Effector memory CD8-positive, alpha-beta T cell (primary cell): Measurements from ENCODE around the gene CRACR2A.

ENCODE experiments used
- ATAC-seq: fragments of 150-1000 bp; cut with Tn5 transposase; replicated peaks from 2 replicates; pipeline ENCODE4 v1.10.0; 2021; ENCODE audit warnings: mild to moderate bottlenecking, moderate library complexity
- DNase-seq, 3 experiments: peaks; one replicate each; pipeline ENCODE4 v3.0.0; 2021
- H3K27ac Mint-ChIP-seq, 2 donors: one replicate each; pipeline ENCODE4 v1.8.0; 2022; ENCODE audit warnings: mild to moderate bottlenecking in 2 of 2, mixed read lengths in 2 of 2, moderate library complexity in 2 of 2
- H3K27me3 Mint-ChIP-seq, 2 donors: one replicate each; pipeline ENCODE4 v1.8.0; 2022; ENCODE audit warnings: mixed read lengths in 2 of 2
- H3K36me3 Mint-ChIP-seq: one replicate; pipeline ENCODE4 v1.8.0; 2022; ENCODE audit warnings: mild to moderate bottlenecking, moderate library complexity, mixed read lengths; ENCODE audit not compliant: insufficient read depth
- H3K4me1 Mint-ChIP-seq, 2 donors: one replicate each; pipeline ENCODE4 v1.8.0; 2022; ENCODE audit warnings: low read depth in 2 of 2, mixed read lengths in 2 of 2
- H3K4me3 Mint-ChIP-seq, 2 donors: one replicate each; pipeline ENCODE4 v1.8.0; 2022; ENCODE audit warnings: mild to moderate bottlenecking in 2 of 2, mixed read lengths in 2 of 2, moderate library complexity in 2 of 2
- H3K9me3 Mint-ChIP-seq, 2 donors: one replicate each; pipeline ENCODE4 v1.8.0; 2022; ENCODE audit warnings: mixed read lengths in 2 of 2

CRACR2A gene

GRCh38 chr12:3620856-3621255, 132.1 kb downstream of the CRACR2A start:
- H3K27ac Mint-ChIP-seq: no peak overlapping the region
- no peaks in the 10 kb centered on the region for H3K4me1 Mint-ChIP-seq
- no peak overlapping the region for H3K4me3 Mint-ChIP-seq
- no peak for ATAC-seq
- DNase-seq: no peak
- H3K9me3 Mint-ChIP-seq: no peaks in the 10 kb centered on the region
- H3K27me3 Mint-ChIP-seq: no peaks in the 10 kb centered on the region
- peaks cover 14% of the 10 kb centered on the region for H3K36me3 Mint-ChIP-seq

DNA sequence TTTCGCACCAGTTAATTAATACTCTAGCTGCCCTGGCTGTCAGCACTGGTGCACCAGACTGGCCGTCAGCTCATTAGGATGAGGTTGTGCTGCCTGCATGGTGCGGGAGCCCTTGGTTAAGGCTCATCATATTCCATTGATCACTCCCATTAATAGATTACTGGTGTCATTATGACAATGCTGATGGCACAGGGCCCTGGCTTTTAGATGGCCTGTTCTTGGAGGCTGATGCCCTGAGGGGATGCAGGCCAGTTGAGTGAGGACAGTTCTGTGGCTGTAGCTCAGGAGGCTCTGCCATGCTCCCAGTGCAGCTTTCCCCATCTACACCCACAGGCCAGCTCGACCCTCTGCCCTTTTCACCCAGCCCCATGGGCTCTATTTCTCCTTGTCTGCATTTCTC, 135.3 kb downstream of the CRACR2A start:
- DNase-seq (no peak), ATAC-seq (no peak)
- Mint-ChIP-seq H3K4me1 (no peaks in the 10 kb centered on the region), H3K4me3 (no peak overlapping the region), H3K36me3 (peaks cover 29% of the 10 kb centered on the region), H3K27me3 (no peaks in the 10 kb centered on the region), H3K9me3 (no peaks in the 10 kb centered on the region), H3K27ac (no peak overlapping the region)

GRCh38 chr12:3615862-3616261, 137.0 kb downstream of the CRACR2A start:
- no peak for ATAC-seq
- H3K27ac Mint-ChIP-seq: no peak overlapping the region
- no peak for DNase-seq
- no peaks in the 10 kb centered on the region for H3K4me1 Mint-ChIP-seq
- H3K27me3 Mint-ChIP-seq: no peaks in the 10 kb centered on the region
- peaks cover 32% of the 10 kb centered on the region for H3K36me3 Mint-ChIP-seq
- H3K9me3 Mint-ChIP-seq: no peaks in the 10 kb centered on the region
- no peak overlapping the region for H3K4me3 Mint-ChIP-seq

- H3K27me3 Mint-ChIP-seq: no peaks in the 10 kb centered on the region
- no peak overlapping the region for H3K27ac Mint-ChIP-seq
- H3K36me3 Mint-ChIP-seq: peaks cover 24% of the 10 kb centered on the region
- H3K4me1 Mint-ChIP-seq: no peaks in the 10 kb centered on the region
- H3K4me3 Mint-ChIP-seq: no peak overlapping the region
- ATAC-seq (no peak), DNase-seq (no peak)
- H3K9me3 Mint-ChIP-seq: no peaks in the 10 kb centered on the region
Observed at GRCh38 chr12:3614806-3615466, 138.0 kb downstream of the CRACR2A start.

GRCh38 chr12:3613641-3614395, 139.1 kb downstream of the CRACR2A start:
- H3K27me3 Mint-ChIP-seq: no peaks in the 10 kb centered on the region
- peaks cover 0 to 4% of the 10 kb centered on the region in 2 donors for H3K9me3 Mint-ChIP-seq
- no peak overlapping the region for H3K4me3 Mint-ChIP-seq
- H3K4me1 Mint-ChIP-seq: peaks cover 3 to 5% of the 10 kb centered on the region in 2 donors
- no peak for ATAC-seq
- peaks cover 24% of the 10 kb centered on the region for H3K36me3 Mint-ChIP-seq
- DNase-seq: no peak
- H3K27ac Mint-ChIP-seq: peak overlapping the region in 1 of 2 donors; percentile 22

GRCh38 chr12:3611860-3612703, 140.8 kb downstream of the CRACR2A start:
- Mint-ChIP-seq H3K9me3 (peaks cover 0 to 4% of the 10 kb centered on the region in 2 donors), H3K27ac (no peak overlapping the region), H3K36me3 (peaks cover 24% of the 10 kb centered on the region), H3K27me3 (no peaks in the 10 kb centered on the region), H3K4me1 (peaks cover 3 to 5% of the 10 kb centered on the region in 2 donors), H3K4me3 (no peak overlapping the region)
- no peak for DNase-seq
- ATAC-seq: no peak

DNA sequence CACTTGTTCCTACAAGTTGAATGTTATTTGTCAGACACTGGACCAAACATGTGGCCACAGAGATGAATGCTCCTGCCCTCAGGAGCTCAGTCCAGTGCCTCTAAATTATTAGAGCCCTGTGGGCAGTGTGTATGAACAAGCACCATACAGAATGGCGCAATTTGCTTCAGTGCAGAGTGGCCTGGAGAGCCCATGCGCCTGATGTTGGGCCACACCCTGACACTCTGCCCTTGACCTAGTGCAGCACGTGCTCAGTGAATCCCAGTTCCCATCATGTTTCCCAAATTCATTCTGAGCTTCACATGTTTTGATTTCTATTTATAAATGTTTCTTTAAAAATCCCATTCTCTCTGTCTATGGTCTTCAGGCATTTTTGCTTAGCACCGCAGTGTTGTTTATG, 145.1 kb downstream of the CRACR2A start:
- no peak overlapping the region for H3K4me3 Mint-ChIP-seq
- H3K4me1 Mint-ChIP-seq: peaks cover 3 to 5% of the 10 kb centered on the region in 2 donors
- peaks cover 6% of the 10 kb centered on the region for H3K36me3 Mint-ChIP-seq
- no peaks in the 10 kb centered on the region for H3K27me3 Mint-ChIP-seq
- DNase-seq (no peak), ATAC-seq (no peak)
- peaks cover 0 to 4% of the 10 kb centered on the region in 2 donors for H3K9me3 Mint-ChIP-seq
- no peak overlapping the region for H3K27ac Mint-ChIP-seq

DNA sequence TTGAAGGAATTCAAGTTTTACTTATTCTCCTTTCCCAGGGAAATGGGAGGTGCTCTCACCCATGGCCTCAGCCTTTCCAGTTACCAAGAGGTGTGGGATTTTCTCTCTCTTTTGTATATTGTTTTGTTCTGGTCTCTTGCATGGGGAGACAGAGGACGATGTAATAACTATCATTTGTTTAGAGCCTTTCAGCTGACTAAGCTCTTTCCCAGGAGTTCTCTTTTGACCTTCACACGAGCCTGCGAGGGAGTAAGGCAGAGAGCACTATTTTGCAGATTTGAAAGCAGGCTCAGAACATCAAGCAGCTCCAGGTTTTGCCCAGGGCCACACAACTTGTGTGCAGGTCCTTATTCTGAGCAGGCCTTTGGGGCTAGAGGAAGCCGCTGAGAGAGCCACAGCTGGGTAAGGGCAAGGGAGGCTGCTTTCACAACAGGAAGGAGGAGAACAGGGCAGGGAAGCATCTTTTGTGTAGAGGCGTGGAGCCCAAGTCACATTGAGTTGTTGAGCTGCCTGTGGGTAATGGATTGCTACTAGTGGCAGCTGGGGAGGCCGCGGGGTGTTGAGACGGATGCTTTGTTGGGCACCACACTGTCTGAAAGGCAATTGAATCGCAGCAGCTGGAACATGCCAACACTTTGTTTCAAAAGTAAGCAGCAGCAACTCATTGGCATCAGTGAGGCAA, 145.7 kb downstream of the CRACR2A start:
- H3K27ac Mint-ChIP-seq: no peak overlapping the region
- peaks cover 0 to 4% of the 10 kb centered on the region in 2 donors for H3K9me3 Mint-ChIP-seq
- peaks cover 3 to 5% of the 10 kb centered on the region in 2 donors for H3K4me1 Mint-ChIP-seq
- peaks cover 6% of the 10 kb centered on the region for H3K36me3 Mint-ChIP-seq
- H3K4me3 Mint-ChIP-seq: no peak overlapping the region
- H3K27me3 Mint-ChIP-seq: peaks cover 0 to 5% of the 10 kb centered on the region in 2 donors
- ATAC-seq (no peak), DNase-seq (no peak)

GRCh38 chr12:3606128-3606527, 146.8 kb downstream of the CRACR2A start:
- Mint-ChIP-seq H3K27ac (no peak overlapping the region), H3K36me3 (peaks cover 3% of the 10 kb centered on the region), H3K9me3 (peaks cover 0 to 4% of the 10 kb centered on the region in 2 donors), H3K4me1 (peaks cover 3 to 5% of the 10 kb centered on the region in 2 donors), H3K27me3 (peaks cover 6 to 13% of the 10 kb centered on the region in 2 donors), H3K4me3 (no peak overlapping the region)
- DNase-seq (no peak), ATAC-seq (no peak)

- H3K4me1 Mint-ChIP-seq: peaks cover 3 to 5% of the 10 kb centered on the region in 2 donors
- H3K27me3 Mint-ChIP-seq: peaks cover 9 to 17% of the 10 kb centered on the region in 2 donors
- ATAC-seq (no peak), DNase-seq (no peak)
- peaks cover 3% of the 10 kb centered on the region for H3K36me3 Mint-ChIP-seq
- H3K27ac Mint-ChIP-seq: no peak overlapping the region
- peaks cover 0 to 4% of the 10 kb centered on the region in 2 donors for H3K9me3 Mint-ChIP-seq
- no peak overlapping the region for H3K4me3 Mint-ChIP-seq
Observed at GRCh38 chr12:3605692-3606091, 147.2 kb downstream of the CRACR2A start.

DNA sequence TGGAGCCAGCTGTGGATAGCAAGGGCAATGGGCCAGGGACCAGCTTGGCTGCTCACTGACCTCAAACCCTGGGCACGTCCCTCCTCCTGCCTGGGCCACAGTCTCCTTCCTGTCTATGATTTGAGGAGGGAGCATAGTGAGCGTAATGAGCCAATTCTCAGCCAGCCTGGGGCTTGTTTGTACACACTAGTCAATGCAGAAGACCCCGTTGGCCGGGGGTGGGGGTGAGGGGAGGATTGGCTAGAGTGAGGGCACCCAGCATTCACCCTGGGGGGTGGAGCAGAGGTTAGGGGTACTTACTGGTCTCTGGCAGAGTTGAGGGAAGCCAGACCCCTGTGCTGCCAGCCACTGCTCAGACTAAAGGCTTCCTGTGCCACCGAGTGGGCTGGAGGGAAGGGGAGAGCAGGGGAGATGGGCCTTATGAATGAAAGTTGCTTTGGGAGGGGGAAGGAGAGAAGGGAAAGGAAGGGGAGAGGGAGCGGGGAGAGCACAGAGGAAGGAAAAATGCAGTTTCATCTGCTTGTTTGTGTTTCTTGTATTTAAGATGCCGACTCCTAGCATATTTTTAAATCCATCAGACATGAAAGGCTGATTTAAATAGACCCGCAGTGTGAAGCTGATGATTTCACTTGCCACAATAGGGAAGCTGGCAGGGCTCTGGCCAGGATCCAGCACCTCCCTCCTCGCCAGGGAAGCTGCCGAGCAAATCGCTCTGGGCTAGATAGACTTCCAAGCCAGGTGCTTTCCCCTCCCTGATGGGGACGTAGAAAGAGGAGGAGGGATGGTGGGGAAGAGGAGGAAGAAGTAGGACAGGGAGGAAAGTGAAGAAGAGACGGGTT, 147.9 kb downstream of the CRACR2A start:
- H3K4me3 Mint-ChIP-seq: no peak overlapping the region
- ATAC-seq (no peak), DNase-seq (no peak)
- H3K36me3 Mint-ChIP-seq: peaks cover 3% of the 10 kb centered on the region
- peak overlapping the region in 1 of 2 donors; percentile 78 for H3K27ac Mint-ChIP-seq
- H3K4me1 Mint-ChIP-seq: peaks cover 3 to 5% of the 10 kb centered on the region in 2 donors
- peaks cover 9 to 18% of the 10 kb centered on the region in 2 donors for H3K27me3 Mint-ChIP-seq
- H3K9me3 Mint-ChIP-seq: peaks cover 0 to 4% of the 10 kb centered on the region in 2 donors

GRCh38 chr12:3604286-3604685, 148.6 kb downstream of the CRACR2A start:
- H3K27me3 Mint-ChIP-seq: peaks cover 9 to 18% of the 10 kb centered on the region in 2 donors
- H3K9me3 Mint-ChIP-seq: peaks cover 0 to 2% of the 10 kb centered on the region in 2 donors
- no peak for DNase-seq
- peaks cover 3% of the 10 kb centered on the region for H3K36me3 Mint-ChIP-seq
- H3K4me3 Mint-ChIP-seq: no peak overlapping the region
- peaks cover 3 to 4% of the 10 kb centered on the region in 2 donors for H3K4me1 Mint-ChIP-seq
- ATAC-seq: no peak
- H3K27ac Mint-ChIP-seq: peak overlapping the region in 1 of 2 donors; percentile 78
